ENCODE results near the gene IQCE. TPM values are rescaled to one million over a fixed set of nuclear protein-coding genes. Genes with fewer than 3 reads are reported as not detected.

The IQCE gene
- total RNA-seq, 1 experiment from 2014 or later = 21.4 TPM

GRCh38 chr7:2517678-2518507 lies 40.9 kb upstream of the IQCE start:
- intact Hi-C loops (cut with micrococcal nuclease) = no loop called here
- no peak for TF ChIP-seq FOSL1 (IDR thresholded peaks at IDR 0.05; ENCODE audit: low read depth)
- no peak for TF ChIP-seq EZH2phosphoT487 (IDR thresholded peaks at IDR 0.05; ENCODE audit: borderline replicate concordance)
- TF ChIP-seq ZBTB33 (IDR thresholded peaks at IDR 0.05; ENCODE audit: extremely low read depth, insufficient replicate concordance, low read length) = no peak
- TF ChIP-seq ZNF274 (IDR thresholded peaks at IDR 0.05; ENCODE audit: low read depth, low read length) = no peak
- TF ChIP-seq SRF (IDR thresholded peaks at IDR 0.05; ENCODE audit: low read depth) = no peak
- no peak for TF ChIP-seq CEBPB (IDR thresholded peaks at IDR 0.05; ENCODE audit: low read depth)
- no peak for TF ChIP-seq POLR2AphosphoS5 (IDR thresholded peaks at IDR 0.05; ENCODE audit: low read depth, low read length)
- no peak for TF ChIP-seq RAD21 (IDR thresholded peaks at IDR 0.05; ENCODE audit: low read depth)
- TF ChIP-seq TCF7L2 (IDR thresholded peaks at IDR 0.05; ENCODE audit: borderline replicate concordance, extremely low read depth, insufficient read depth, insufficient read length) = no peak
- TF ChIP-seq SIN3A (IDR thresholded peaks at IDR 0.05; ENCODE audit: low read depth) = no peak
- no peak for TF ChIP-seq MAX (IDR thresholded peaks at IDR 0.05)
- no peak for TF ChIP-seq EGR1 (IDR thresholded peaks at IDR 0.05; ENCODE audit: low read depth)
- no peak for TF ChIP-seq REST (IDR thresholded peaks at IDR 0.05; ENCODE audit: low read depth)
- TF ChIP-seq CTCF (IDR thresholded peaks at IDR 0.05 in 2 of 3, conservative IDR thresholded peaks at IDR 0.05 in 1 of 3; ENCODE audit: borderline replicate concordance in 1 of 3, insufficient read depth in 1 of 3, low read depth in 2 of 3, low read length in 2 of 3) = no peak
- no peak for TF ChIP-seq POLR2A (IDR thresholded peaks at IDR 0.05; ENCODE audit: borderline replicate concordance, extremely low read depth, insufficient read depth, insufficient read length)
- TF ChIP-seq EZH2 (IDR thresholded peaks at IDR 0.05) = no peak
- RAD21 ChIA-PET (ENCODE audit: low non-redundant PET in 1 of 2, low total read pairs in 2 of 2, uncharacterized antibody in 2 of 2, unreplicated experiment in 2 of 2) = no interaction called here
- BruUV-seq (replicated peaks) = no TSS peak
- Histone ChIP-seq H3K36me3 (ENCODE audit: control insufficient read depth in 1 of 2, insufficient read depth in 2 of 2, low read length in 2 of 2) (no peaks in the 10 kb centered on the region), H3K9me2 (ENCODE audit: insufficient read depth) (no peaks in the 10 kb centered on the region), H3K9me3 (ENCODE audit: control insufficient read depth in 1 of 2, insufficient read depth in 1 of 2, low read depth in 1 of 2, low read length in 2 of 2) (no peaks in the 10 kb centered on the region), H3K27ac (ENCODE audit: low read depth, low read length) (no peak overlapping the region), H2AFZ (ENCODE audit: low read depth, low read length, poor library complexity, severe bottlenecking) (no peak overlapping the region), H3K79me2 (ENCODE audit: insufficient read depth, low read length) (peaks cover 13% of the 10 kb centered on the region; the same call in 1 of the 2 replicates), H3K27me3 (ENCODE audit: insufficient read depth, low read length) (no peaks in the 10 kb centered on the region), H3K4me3 (replicated peaks in 1 of 2; ENCODE audit: low read depth in 1 of 2, low read length in 2 of 2) (no peak overlapping the region), H3K4me2 (ENCODE audit: low read length) (no peak overlapping the region), H3K9ac (ENCODE audit: low read length) (no peak overlapping the region), H4K20me1 (ENCODE audit: insufficient read depth) (no peaks in the 10 kb centered on the region), H3K4me1 (ENCODE audit: control insufficient read depth in 1 of 2, insufficient read depth in 2 of 2, low read length in 2 of 2) (peaks cover 28 to 55% of the 10 kb centered on the region in 2 experiments)
- POLR2A ChIA-PET = no interaction called here
- ATAC-seq (no peak), DNase-seq (ENCODE audit: low read depth, low spot score) (no peak)
- CTCF ChIA-PET = no interaction called here
